GM12878 (cell line): Measurements from ENCODE around the gene SURF4. TPM values are rescaled to one million over a fixed set of nuclear protein-coding genes. Genes with fewer than 3 reads are reported as not detected.
A peak's percentile ranks its signal among the peaks of the same experiment; 100 is the strongest.

ENCODE experiments used
- ATAC-seq: fragments of 200-7000 bp; cut with Tn5 transposase; 3 replicates; pipeline ENCODE4 v1.9.1; 2020; ENCODE audit warnings: mild to moderate bottlenecking, moderate library complexity
- BruUV-seq: library from RNA; stranded (reverse); fragments of 400-500 nt; replicated peaks from 2 replicates; lab custom pipeline; 2021; lab: Mats Ljungman, UMichigan
- CTCF ChIA-PET: fragments of 300-600 bp; sonication (Branson Sonifier 250); formaldehyde crosslinking; extraction: SDS; loops from one replicate; lab custom pipeline; 2021; ENCODE audit warnings: inconsistent platforms; lab: Yijun Ruan, JAX
- POLR2A ChIA-PET: fragments of 350-600 bp; formaldehyde crosslinking; extraction: SDS; loops from one replicate; lab custom pipeline; 2021; ENCODE audit warnings: inconsistent platforms; lab: Charles Lee
- RAD21 ChIA-PET: fragments of 300-600 bp; sonication (Branson Sonifier 250); formaldehyde crosslinking; loops from one replicate; lab custom pipeline; 2023; ENCODE audit warnings: antibody characterized with exemption; ENCODE audit not compliant: unreplicated experiment; lab: Charles Lee
- SMC1A ChIA-PET: fragments of 300-600 bp; sonication (Branson Sonifier 250); formaldehyde crosslinking; loops from one replicate; lab custom pipeline; 2023; ENCODE audit not compliant: unreplicated experiment, uncharacterized antibody; lab: Charles Lee
- DNase-seq: peaks from one replicate; pipeline ENCODE4 v3.0.0-alpha.2; 2011; ENCODE audit warnings: low read depth, low spot score
- FAIRE-seq: peaks from 3 replicates; lab custom pipeline; 2011; peaks lifted over from hg19 to GRCh38; lab: Jason Lieb, UNC
- H2AFZ ChIP-seq: 2 replicates; pipeline ENCODE4 v1.6.0; 2011; ENCODE audit warnings: low read depth, low read length, control low read depth; ENCODE audit not compliant: control insufficient read depth
- H3K27ac ChIP-seq: 2 replicates; pipeline ENCODE4 v1.5.1; 2011; ENCODE audit warnings: control low read depth; ENCODE audit not compliant: control insufficient read depth, insufficient read depth
- H3K27me3 ChIP-seq, 2 experiments: replicated peaks in 1 of 2; 2 replicates each; pipeline versions ENCODE4 v1.6.0 to v1.6.1; 2011; ENCODE audit warnings: low read length in 1 of 2; ENCODE audit not compliant: control insufficient read depth in 2 of 2, insufficient read depth in 2 of 2
- H3K36me3 ChIP-seq, 2 experiments: 2 replicates each; pipeline ENCODE4 v1.5.1; 2011; ENCODE audit warnings: low read length in 1 of 2; ENCODE audit not compliant: control insufficient read depth in 2 of 2, insufficient read depth in 2 of 2
- H3K4me1 ChIP-seq: 2 replicates; pipeline ENCODE4 v1.6.1; 2011; ENCODE audit warnings: mild to moderate bottlenecking, low read length, moderate library complexity, mixed read lengths; ENCODE audit not compliant: control insufficient read depth, insufficient read depth
- H3K4me2 ChIP-seq: 2 replicates; pipeline ENCODE4 v1.6.0; 2011; ENCODE audit warnings: control low read depth; ENCODE audit not compliant: control insufficient read depth, insufficient read depth
- H3K4me3 ChIP-seq: fragments of 200-600 bp; sonication (generic); 2 replicates; pipeline ENCODE4 v1.5.1; 2016
- H3K79me2 ChIP-seq: 2 replicates; pipeline ENCODE4 v1.6.0; 2011; ENCODE audit warnings: low read length; ENCODE audit not compliant: control insufficient read depth, insufficient read depth
- H3K9ac ChIP-seq: 2 replicates; pipeline ENCODE4 v1.8.0; 2011; ENCODE audit warnings: low read length, control low read depth, mixed read lengths; ENCODE audit not compliant: control insufficient read depth, insufficient read depth
- H3K9me3 ChIP-seq: replicated peaks from 3 replicates; pipeline ENCODE4 v1.5.1; 2011; ENCODE audit warnings: mild to moderate bottlenecking, low read length; ENCODE audit not compliant: control insufficient read depth, insufficient read depth
- H4K20me1 ChIP-seq: 2 replicates; pipeline ENCODE4 v1.6.0; 2011; ENCODE audit not compliant: control insufficient read depth, insufficient read depth
- CHD4 ChIP-seq: fragments of 200-600 bp; sonication (generic); IDR thresholded peaks from 2 replicates; pipeline ENCODE4 v1.6.1; 2016; ENCODE audit warnings: mild to moderate bottlenecking
- CREM ChIP-seq: IDR thresholded peaks from 2 replicates; pipeline ENCODE4 v1.6.1; 2014; ENCODE audit warnings: antibody characterized with exemption, low read depth
- CTCF ChIP-seq, 3 experiments: IDR thresholded peaks in 2 of 3; conservative IDR thresholded peaks in 1 of 3; 2 replicates each; pipeline ENCODE4 v1.5.1; 2011; ENCODE audit warnings: low read depth in 3 of 3, low read length in 3 of 3, mild to moderate bottlenecking in 3 of 3, control low read depth in 2 of 3, moderate library complexity in 2 of 3, inconsistent platforms in 1 of 3, mixed read lengths in 1 of 3; ENCODE audit not compliant: control insufficient read depth in 2 of 3, insufficient read depth in 1 of 3; ENCODE audit errors: extremely low read depth in 1 of 3
- E4F1 ChIP-seq: fragments of 450-650 bp; IDR thresholded peaks from 2 replicates; pipeline ENCODE4 v1.6.1; 2018; ENCODE audit warnings: borderline replicate concordance, mild to moderate bottlenecking; ENCODE audit not compliant: partially characterized antibody
- IKZF1 ChIP-seq: fragments of 450-650 bp; conservative IDR thresholded peaks from 2 replicates; pipeline ENCODE4 v1.6.1; 2017; ENCODE audit warnings: antibody characterized with exemption, mild to moderate bottlenecking
- IRF4 ChIP-seq: IDR thresholded peaks from 2 replicates; pipeline ENCODE4 v1.6.1; 2011; ENCODE audit warnings: low read depth, low read length
- PAX8 ChIP-seq: fragments of 450-650 bp; IDR thresholded peaks from 2 replicates; pipeline ENCODE4 v1.6.1; 2017; ENCODE audit warnings: mild to moderate bottlenecking, moderate library complexity
- RELB ChIP-seq: fragments of 450-650 bp; IDR thresholded peaks from 2 replicates; pipeline ENCODE4 v1.6.1; 2017; ENCODE audit warnings: low read depth, mild to moderate bottlenecking, moderate library complexity
- TARDBP ChIP-seq: IDR thresholded peaks from 2 replicates; pipeline ENCODE4 v1.6.1; 2016; ENCODE audit warnings: borderline replicate concordance
- ZBED1 ChIP-seq: IDR thresholded peaks from 2 replicates; pipeline ENCODE4 v1.6.1; 2016; ENCODE audit warnings: borderline replicate concordance
- WGBS: methylation state at CpG from one replicate; pipeline ENCODE4 v1.1.6; 2016; ENCODE audit warnings: low lambda C conversion rate; ENCODE audit not compliant: insufficient replicate concordance, insufficient coverage; ENCODE audit errors: missing lambda C conversion rate; 5-methylcytosine and 5-hydroxymethylcytosine counted together
- in situ Hi-C: fragments of 300-500 bp; cut with MboI; formaldehyde crosslinking; loops from 9 replicates; pipeline ENCODE4 v1.14.3; 2018; ENCODE audit warnings: mixed read lengths
- intact Hi-C: fragments of 100-400 bp; cut with micrococcal nuclease; formaldehyde crosslinking; loops from one replicate; pipeline ENCODE4 v1.14.2; 2022; ENCODE audit not compliant: unreplicated experiment
- polyA plus RNA-seq, 11 experiments: library from polyadenylated mRNA; depleted of rRNA in 4 of 11; unstranded in 6 of 11; stranded (reverse) in 5 of 11; fragments of >200 nt; fragmentation: Nextera tagmentation in 4 of 11; fragmentation: Illumina TruSeq in 1 of 11; extraction: Ambion mirVana in 4 of 11; extraction: Trizol in 1 of 11; gene quantifications; 1 replicate in 1 of 11; 2 replicates in 10 of 11; pipeline versions ENCODE4 v1.2.1 to v1.2.3, GENCODE V29; 2011 to 2016; ENCODE audit warnings: inconsistent platforms in 2 of 11, missing spikeins in 2 of 11, low read depth in 1 of 11
- total RNA-seq, 4 experiments: library from RNA; depleted of rRNA in 3 of 4; stranded (reverse); fragments of >200 nt in 3 of 4; fragmentation: Illumina TruSeq in 1 of 4; extraction: Trizol in 1 of 4; gene quantifications; 2 replicates each; pipeline versions ENCODE4 v1.2.1 to v1.2.3, GENCODE V29; 2013 to 2021

The SURF4 gene
- total and polyA plus RNA-seq, 10 of the 15 experiments (the other 5 are each of a cell fraction or from before 2014, with no cell fraction given): 6.4 to 134 (median 78.7) TPM

- peaks cover 21% of the 10 kb centered on the region for H3K4me1 ChIP-seq
- peaks cover 13% of the 10 kb centered on the region for H3K79me2 ChIP-seq
- WGBS: 75% methylated on average over 12 of the region's 12 CpGs
- no peak overlapping the region for H3K9ac ChIP-seq
- FAIRE-seq (no peak), ATAC-seq (peak; percentile 10; the same call in 2 of the 3 replicates), DNase-seq (no peak)
- ChIA-PET SMC1A (no interaction called here), RAD21 (no interaction called here), POLR2A (interaction anchor here (0.8 to 1.0 kb wide), 3 partner anchors 12 to 37 kb away, joined by 3 read pairs; no protein-coding TSS in a partner anchor), CTCF (interaction anchor here (1.6 kb wide), 1 partner anchor 31 kb away, joined by 3 read pairs; no protein-coding TSS in a partner anchor)
- BruUV-seq: no TSS peak
- H3K27me3 ChIP-seq: no peaks in the 10 kb centered on the region
- no peak overlapping the region for H3K4me3 ChIP-seq
- peaks cover 10 to 23% of the 10 kb centered on the region in 2 experiments for H3K36me3 ChIP-seq
- no peak overlapping the region for H3K27ac ChIP-seq
- H4K20me1 ChIP-seq: no peaks in the 10 kb centered on the region
- intact Hi-C loops: no loop called here
- in situ Hi-C loops: no loop called here
- H3K4me2 ChIP-seq: no peak overlapping the region
- no peaks in the 10 kb centered on the region for H3K9me3 ChIP-seq
- no peak overlapping the region for H2AFZ ChIP-seq
- no peak for TF ChIP-seq ZBED1
- TF ChIP-seq CTCF (IDR thresholded peaks at IDR 0.05 in 2 of 3, conservative IDR thresholded peaks at IDR 0.05 in 1 of 3; ENCODE audit: control insufficient read depth in 2 of 3, extremely low read depth in 1 of 3, insufficient read depth in 1 of 3, low read depth in 3 of 3, low read length in 3 of 3): 0 out of 6 replicates have a peak, but pooled peaks of 1 of the 3 experiments have one; percentile 24
These were observed 33.8 kb downstream of the SURF4 start for GRCh38 chr9:133342069-133342406.

- ChIA-PET CTCF (interaction anchor here (0.6 to 1.6 kb wide), 3 partner anchors 31 to 136 kb away, joined by 3 to 4 read pairs (median 3); no protein-coding TSS in a partner anchor), RAD21 (no interaction called here), POLR2A (interaction anchor here (0.8 to 1.0 kb wide), 3 partner anchors 12 to 37 kb away, joined by 3 read pairs; no protein-coding TSS in a partner anchor), SMC1A (no interaction called here)
- no peaks in the 10 kb centered on the region for H3K27me3 ChIP-seq
- no peak overlapping the region for H3K27ac ChIP-seq
- no peak overlapping the region for H3K4me3 ChIP-seq
- FAIRE-seq: no peak
- no peak for DNase-seq
- no peak overlapping the region for H3K9ac ChIP-seq
- in situ Hi-C loops: no loop called here
- BruUV-seq: no TSS peak
- intact Hi-C loops: no loop called here
- ATAC-seq: peak; percentile 48
- H3K36me3 ChIP-seq: peaks cover 10 to 23% of the 10 kb centered on the region in 2 experiments
- H3K9me3 ChIP-seq: no peaks in the 10 kb centered on the region
- H2AFZ ChIP-seq: no peak overlapping the region
- 82% methylated on average over 15 of the region's 15 CpGs for WGBS
- H4K20me1 ChIP-seq: no peaks in the 10 kb centered on the region
- H3K4me1 ChIP-seq: peaks cover 19% of the 10 kb centered on the region
- no peak overlapping the region for H3K4me2 ChIP-seq
- peaks cover 8% of the 10 kb centered on the region for H3K79me2 ChIP-seq
- no peak for TF ChIP-seq PAX8
- TF ChIP-seq IRF4: no peak
- no peak for TF ChIP-seq CHD4
- TF ChIP-seq CREM: no peak
- no peak for TF ChIP-seq RELB
- no peak for TF ChIP-seq IKZF1
- TF ChIP-seq E4F1: no peak
- no peak for TF ChIP-seq TARDBP
These were observed 34.3 kb downstream of the SURF4 start for GRCh38 chr9:133341369-133342068.
